IMR-90 (cell line): ENCODE measurements around the gene CLSTN3. TPM values are rescaled to one million over a fixed set of nuclear protein-coding genes. Genes with fewer than 3 reads are reported as not detected.

ENCODE experiments used
- ATAC-seq: fragments of 200-7000 bp; cut with Tn5 transposase; 2 replicates; pipeline ENCODE4 v1.9.1; 2020; ENCODE audit warnings: low read depth, mild to moderate bottlenecking, moderate library complexity
- BruUV-seq: library from RNA; stranded (reverse); fragments of 400-500 nt; replicated peaks from 2 replicates; lab custom pipeline; 2021; lab: Mats Ljungman, UMichigan
- CTCF ChIA-PET: fragments of 300-600 bp; formaldehyde crosslinking; extraction: SDS; loops from one replicate; lab custom pipeline; 2021; ENCODE audit warnings: antibody characterized with exemption; lab: Yijun Ruan, JAX
- POLR2A ChIA-PET: fragments of 300-600 bp; sonication (Branson Sonifier 250); formaldehyde crosslinking; loops from one replicate; lab custom pipeline; 2022; ENCODE audit warnings: antibody characterized with exemption; ENCODE audit not compliant: unreplicated experiment; lab: Charles Lee
- DNase-seq: peaks from one replicate; pipeline ENCODE4 v3.0.0; 2013
- H2AFZ ChIP-seq: replicated peaks from 2 replicates; pipeline ENCODE3; 2013; ENCODE audit warnings: low read length, mild to moderate bottlenecking; ENCODE audit not compliant: poor library complexity
- H2AK5ac ChIP-seq: 2 replicates; pipeline ENCODE4 v1.6.1; 2013; ENCODE audit warnings: low read depth, low read length, inconsistent platforms
- H2AK9ac ChIP-seq: replicated peaks from 2 replicates; pipeline ENCODE3; 2013; ENCODE audit warnings: mild to moderate bottlenecking, low read depth, low read length, moderate library complexity; ENCODE audit not compliant: poor library complexity
- H2BK120ac ChIP-seq: 2 replicates; pipeline ENCODE4 v1.6.1; 2013; ENCODE audit warnings: low read depth, low read length, inconsistent platforms
- H2BK15ac ChIP-seq: 3 replicates; pipeline ENCODE4 v1.6.1; 2013; ENCODE audit warnings: low read depth, low read length, inconsistent platforms
- H2BK20ac ChIP-seq: 2 replicates; pipeline ENCODE4 v1.6.1; 2013; ENCODE audit warnings: low read depth, mild to moderate bottlenecking, inconsistent platforms, low read length, moderate library complexity
- H2BK5ac ChIP-seq: 2 replicates; pipeline ENCODE4 v1.6.1; 2013; ENCODE audit warnings: mild to moderate bottlenecking, low read depth, low read length, inconsistent platforms; ENCODE audit not compliant: poor library complexity, severe bottlenecking
- H3K14ac ChIP-seq: replicated peaks from 2 replicates; pipeline ENCODE4 v1.6.1; 2013; ENCODE audit warnings: low read depth, low read length, inconsistent platforms
- H3K18ac ChIP-seq: 2 replicates; pipeline ENCODE4 v1.6.1; 2013; ENCODE audit warnings: low read depth, low read length, control low read depth
- H3K23ac ChIP-seq: 2 replicates; pipeline ENCODE4 v1.6.1; 2013; ENCODE audit warnings: low read depth, low read length, inconsistent platforms
- H3K27ac ChIP-seq: 2 replicates; pipeline ENCODE4 v1.5.1; 2013; ENCODE audit warnings: mild to moderate bottlenecking, control low read depth, low read length; ENCODE audit not compliant: insufficient read depth
- H3K27me3 ChIP-seq: 2 replicates; pipeline ENCODE4 v1.6.1; 2013; ENCODE audit warnings: low read length; ENCODE audit not compliant: control insufficient read depth, insufficient read depth
- H3K36me3 ChIP-seq: 2 replicates; pipeline ENCODE4 v1.6.1; 2013; ENCODE audit warnings: low read length, mixed read lengths; ENCODE audit not compliant: control insufficient read depth, insufficient read depth
- H3K4ac ChIP-seq: 2 replicates; pipeline ENCODE4 v1.6.1; 2013; ENCODE audit warnings: low read depth, low read length, inconsistent platforms
- H3K4me1 ChIP-seq: 2 replicates; pipeline ENCODE4 v1.6.1; 2013; ENCODE audit warnings: low read length, mixed read lengths; ENCODE audit not compliant: control insufficient read depth, insufficient read depth
- H3K4me2 ChIP-seq: 2 replicates; pipeline ENCODE4 v1.6.1; 2013; ENCODE audit warnings: low read depth, mild to moderate bottlenecking, control low read depth, low read length, moderate library complexity
- H3K4me3 ChIP-seq: 2 replicates; pipeline ENCODE4 v1.5.1; 2013; ENCODE audit warnings: low read depth, mild to moderate bottlenecking, control low read depth, low read length, moderate library complexity; ENCODE audit not compliant: insufficient read depth
- H3K56ac ChIP-seq: 2 replicates; pipeline ENCODE4 v1.6.1; 2013; ENCODE audit warnings: low read length, inconsistent platforms; ENCODE audit not compliant: insufficient read depth; ENCODE audit errors: extremely low read depth
- H3K79me1 ChIP-seq, 2 experiments: 2 replicates each; pipeline ENCODE4 v1.6.1; 2013; ENCODE audit warnings: low read length in 2 of 2, inconsistent platforms in 1 of 2, low read depth in 1 of 2
- H3K9ac ChIP-seq: 2 replicates; pipeline ENCODE4 v1.6.1; 2013; ENCODE audit warnings: low read depth, low read length, control low read depth
- H3K9me1 ChIP-seq: 2 replicates; pipeline ENCODE4 v1.6.1; 2013; ENCODE audit warnings: low read length, inconsistent platforms; ENCODE audit not compliant: insufficient read depth
- H3K9me3 ChIP-seq: 2 replicates; pipeline ENCODE4 v1.6.1; 2013; ENCODE audit warnings: low read length; ENCODE audit not compliant: control insufficient read depth, insufficient read depth
- H4K20me1 ChIP-seq: 2 replicates; pipeline ENCODE4 v1.6.1; 2013; ENCODE audit warnings: low read length, inconsistent platforms; ENCODE audit not compliant: insufficient read depth
- H4K5ac ChIP-seq: 2 replicates; pipeline ENCODE4 v1.6.1; 2013; ENCODE audit warnings: mild to moderate bottlenecking, low read depth, low read length, control low read depth
- H4K8ac ChIP-seq, 2 experiments: 2 replicates each; pipeline ENCODE4 v1.6.1; 2013; ENCODE audit warnings: low read depth in 2 of 2, low read length in 2 of 2, control low read depth in 1 of 2, inconsistent platforms in 1 of 2
- H4K91ac ChIP-seq: 2 replicates; pipeline ENCODE4 v1.6.1; 2013; ENCODE audit warnings: low read depth, low read length, inconsistent platforms; ENCODE audit not compliant: insufficient read depth
- BHLHE40 ChIP-seq: fragments of 150-350 bp; IDR thresholded peaks from 2 replicates; pipeline ENCODE4 v1.6.1; 2016; ENCODE audit warnings: mild to moderate bottlenecking, low read depth, low read length
- CEBPB ChIP-seq: IDR thresholded peaks from 2 replicates; pipeline ENCODE4 v1.6.1; 2012; ENCODE audit warnings: low read depth, low read length, improper control_type of control experiment
- CHD1 ChIP-seq: IDR thresholded peaks from 2 replicates; pipeline ENCODE4 v1.6.1; 2012; ENCODE audit warnings: low read depth, low read length, improper control_type of control experiment
- FOS ChIP-seq: fragments of 150-350 bp; IDR thresholded peaks from 2 replicates; pipeline ENCODE4 v1.6.1; 2016; ENCODE audit warnings: low read depth, low read length
- MAFK ChIP-seq: IDR thresholded peaks from 2 replicates; pipeline ENCODE4 v1.6.1; 2012; ENCODE audit warnings: low read depth, low read length, improper control_type of control experiment
- MAZ ChIP-seq: IDR thresholded peaks from 2 replicates; pipeline ENCODE4 v1.6.1; 2012; ENCODE audit warnings: low read depth, mild to moderate bottlenecking, low read length, improper control_type of control experiment, moderate library complexity, borderline replicate concordance
- MXI1 ChIP-seq: IDR thresholded peaks from 2 replicates; pipeline ENCODE4 v1.6.1; 2012; ENCODE audit warnings: low read depth, mild to moderate bottlenecking, low read length, moderate library complexity, borderline replicate concordance
- NFE2L2 ChIP-seq: fragments of 150-350 bp; IDR thresholded peaks from 2 replicates; pipeline ENCODE4 v1.6.1; 2016; ENCODE audit warnings: low read depth, mild to moderate bottlenecking, low read length
- POLR2A ChIP-seq: IDR thresholded peaks from 2 replicates; pipeline ENCODE4 v1.6.1; 2012; ENCODE audit warnings: mild to moderate bottlenecking, low read depth, low read length
- RAD21 ChIP-seq: IDR thresholded peaks from 2 replicates; pipeline ENCODE4 v1.6.1; 2012; ENCODE audit warnings: low read length, improper control_type of control experiment
- RFX5 ChIP-seq: IDR thresholded peaks from 2 replicates; pipeline ENCODE4 v1.8.0; 2012; ENCODE audit warnings: low read depth, mild to moderate bottlenecking, low read length, moderate library complexity
- SMC3 ChIP-seq: fragments of 150-350 bp; IDR thresholded peaks from 2 replicates; pipeline ENCODE4 v1.6.1; 2016; ENCODE audit warnings: low read depth, mild to moderate bottlenecking, antibody characterized with exemption, low read length, moderate library complexity
- WGBS, 2 experiments: methylation state at CpG; one replicate each; pipeline versions ENCODE4 v1.1.5 to v1.1.7; 2013; ENCODE audit warnings: missing lambda C conversion rate in 2 of 2; ENCODE audit not compliant: insufficient read length in 1 of 2; ENCODE audit errors: extremely low coverage in 2 of 2; 5-methylcytosine and 5-hydroxymethylcytosine counted together
- dilution Hi-C: fragments of 300-500 bp; cut with HindIII; formaldehyde crosslinking; loops from one replicate; pipeline ENCODE4 v1.14.3; 2018; ENCODE audit warnings: low sequenced_read_pairs; ENCODE audit not compliant: unreplicated experiment
- in situ Hi-C: fragments of 300-500 bp; cut with MboI; formaldehyde crosslinking; loops from 3 replicates; pipeline ENCODE4 v1.14.3; 2019; ENCODE audit warnings: low sequenced_read_pairs, inconsistent platforms, mixed read lengths
- intact Hi-C: fragments of 100-400 bp; cut with micrococcal nuclease; formaldehyde crosslinking; loops from 2 replicates; pipeline ENCODE4 v1.10.0; 2022
- polyA plus RNA-seq, 3 experiments: library from polyadenylated mRNA; depleted of rRNA; stranded (reverse); fragments of >200 nt; gene quantifications; 2 replicates each; pipeline ENCODE4 v1.2.3, GENCODE V29; 2012; ENCODE audit warnings: low replicate concordance in 1 of 3
- total RNA-seq: library from RNA; depleted of rRNA; stranded (reverse); fragments of >200 nt; gene quantifications from 2 replicates; pipeline ENCODE4 v1.2.3, GENCODE V29; 2012
- TF ChIP-seq, protein P1 (sequence below): fragments of 150-350 bp; IDR thresholded peaks from 2 replicates; pipeline ENCODE4 v1.6.1; 2017; ENCODE audit warnings: mild to moderate bottlenecking, antibody characterized with exemption, low read length, low read depth
- TF ChIP-seq, protein P2 (sequence below): fragments of 150-350 bp; IDR thresholded peaks from 2 replicates; pipeline ENCODE4 v1.6.1; 2016; ENCODE audit warnings: low read depth, mild to moderate bottlenecking, low read length, moderate library complexity, borderline replicate concordance
- TF ChIP-seq, protein P3 (sequence below): conservative IDR thresholded peaks from 2 replicates; pipeline ENCODE4 v1.5.1; 2012; ENCODE audit warnings: mild to moderate bottlenecking, low read depth, low read length, improper control_type of control experiment

Gene CLSTN3
- total and polyA plus RNA-seq, 2 of the 4 experiments (the other 2 are of a cell fraction), result 4.1 to 16.4 TPM

DNA sequence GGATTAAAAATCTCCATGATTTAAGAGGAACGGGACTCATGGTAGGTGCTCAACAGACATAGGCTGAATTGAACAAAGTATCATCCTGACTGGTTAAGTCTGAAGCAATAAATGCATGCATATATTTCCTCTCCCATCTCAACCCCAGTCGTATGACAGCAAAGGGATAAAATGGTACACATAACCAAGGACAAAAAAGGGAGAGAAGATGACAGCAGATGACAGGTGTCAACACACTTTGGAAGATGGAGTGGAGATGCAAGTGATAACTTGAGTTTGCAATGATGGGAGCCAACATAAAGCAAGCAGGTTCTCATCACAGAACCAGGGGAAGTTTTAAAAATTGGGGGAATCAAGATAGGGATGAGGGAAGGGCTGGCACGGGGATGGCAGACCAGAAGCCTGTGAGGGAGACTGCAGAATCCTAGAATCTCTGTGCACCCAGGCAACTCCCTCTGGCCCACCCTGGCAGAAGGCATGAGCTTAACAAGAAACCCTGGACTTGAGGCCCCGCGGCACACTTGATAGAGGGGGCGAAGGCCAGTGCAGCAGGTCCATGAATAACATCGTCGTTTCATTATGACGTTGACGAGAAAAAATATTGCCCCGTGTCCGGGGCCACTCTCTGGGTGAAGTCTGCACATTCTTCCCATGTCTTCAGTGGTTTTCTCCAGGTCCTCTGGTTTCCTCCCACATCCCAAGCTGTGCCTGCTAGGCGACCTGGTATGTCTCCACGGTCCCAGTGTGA lies 26.2 kb upstream of the CLSTN3 start:
- H3K56ac ChIP-seq, result no peak overlapping the region
- in situ Hi-C loops (no loop called here), intact Hi-C loops (no loop called here), dilution Hi-C loops (no loop called here)
- H3K4me1 ChIP-seq, result peaks cover 4% of the 10 kb centered on the region; the same call in 1 of the 2 replicates
- H3K4ac ChIP-seq, result no peak overlapping the region
- DNase-seq, result no peak
- POLR2A ChIA-PET, result no interaction called here
- CTCF ChIA-PET, result interaction anchor here (1.1 kb wide), 1 partner anchor 9 kb away, joined by 9 read pairs; no protein-coding TSS in a partner anchor
- no peaks in the 10 kb centered on the region for H3K27me3 ChIP-seq
- H2BK5ac ChIP-seq, result no peak overlapping the region
- H3K4me2 ChIP-seq, result no peak overlapping the region
- peaks cover 10% of the 10 kb centered on the region; the same call in 1 of the 2 replicates for H3K9me1 ChIP-seq
- H2AK9ac ChIP-seq, result no peak overlapping the region
- H2BK15ac ChIP-seq, result no peak overlapping the region
- no peak overlapping the region for H4K5ac ChIP-seq
- H3K9me3 ChIP-seq, result no peaks in the 10 kb centered on the region
- no peak overlapping the region for H3K23ac ChIP-seq
- BruUV-seq, result no TSS peak
- no peak overlapping the region for H3K4me3 ChIP-seq
- WGBS, 2 experiments, result 98% methylated on average over 9 of the region's 14 CpGs; no CpG with 5 or more reads in 1 of the 2 experiments
- no peak overlapping the region for H2BK120ac ChIP-seq
- H2AK5ac ChIP-seq, result no peak overlapping the region
- no peak overlapping the region for H3K27ac ChIP-seq
- no peak overlapping the region for H2AFZ ChIP-seq
- peaks cover 20 to 43% of the 10 kb centered on the region in 2 experiments for H3K79me1 ChIP-seq
- no peak overlapping the region for H2BK20ac ChIP-seq
- no peak for ATAC-seq
- no peak overlapping the region for H3K14ac ChIP-seq
- peaks cover 24% of the 10 kb centered on the region for H3K36me3 ChIP-seq
- H4K20me1 ChIP-seq, result peaks cover 4% of the 10 kb centered on the region
- H4K8ac ChIP-seq, result no peak overlapping the region
- no peak overlapping the region for H3K9ac ChIP-seq
- no peak overlapping the region for H3K18ac ChIP-seq
- no peak overlapping the region for H4K91ac ChIP-seq
- TF ChIP-seq, protein P1, sequence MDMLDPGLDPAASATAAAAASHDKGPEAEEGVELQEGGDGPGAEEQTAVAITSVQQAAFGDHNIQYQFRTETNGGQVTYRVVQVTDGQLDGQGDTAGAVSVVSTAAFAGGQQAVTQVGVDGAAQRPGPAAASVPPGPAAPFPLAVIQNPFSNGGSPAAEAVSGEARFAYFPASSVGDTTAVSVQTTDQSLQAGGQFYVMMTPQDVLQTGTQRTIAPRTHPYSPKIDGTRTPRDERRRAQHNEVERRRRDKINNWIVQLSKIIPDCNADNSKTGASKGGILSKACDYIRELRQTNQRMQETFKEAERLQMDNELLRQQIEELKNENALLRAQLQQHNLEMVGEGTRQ, result no peak
- TF ChIP-seq CHD1 (no peak), NFE2L2 (no peak), MAZ (no peak), FOS (no peak), MAFK (no peak), MXI1 (no peak), POLR2A (no peak), SMC3 (no peak), BHLHE40 (no peak), CEBPB (no peak), RFX5 (no peak), RAD21 (no peak)
- TF ChIP-seq, protein P2, sequence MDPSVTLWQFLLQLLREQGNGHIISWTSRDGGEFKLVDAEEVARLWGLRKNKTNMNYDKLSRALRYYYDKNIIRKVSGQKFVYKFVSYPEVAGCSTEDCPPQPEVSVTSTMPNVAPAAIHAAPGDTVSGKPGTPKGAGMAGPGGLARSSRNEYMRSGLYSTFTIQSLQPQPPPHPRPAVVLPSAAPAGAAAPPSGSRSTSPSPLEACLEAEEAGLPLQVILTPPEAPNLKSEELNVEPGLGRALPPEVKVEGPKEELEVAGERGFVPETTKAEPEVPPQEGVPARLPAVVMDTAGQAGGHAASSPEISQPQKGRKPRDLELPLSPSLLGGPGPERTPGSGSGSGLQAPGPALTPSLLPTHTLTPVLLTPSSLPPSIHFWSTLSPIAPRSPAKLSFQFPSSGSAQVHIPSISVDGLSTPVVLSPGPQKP, result no peak
- TF ChIP-seq, protein P3, sequence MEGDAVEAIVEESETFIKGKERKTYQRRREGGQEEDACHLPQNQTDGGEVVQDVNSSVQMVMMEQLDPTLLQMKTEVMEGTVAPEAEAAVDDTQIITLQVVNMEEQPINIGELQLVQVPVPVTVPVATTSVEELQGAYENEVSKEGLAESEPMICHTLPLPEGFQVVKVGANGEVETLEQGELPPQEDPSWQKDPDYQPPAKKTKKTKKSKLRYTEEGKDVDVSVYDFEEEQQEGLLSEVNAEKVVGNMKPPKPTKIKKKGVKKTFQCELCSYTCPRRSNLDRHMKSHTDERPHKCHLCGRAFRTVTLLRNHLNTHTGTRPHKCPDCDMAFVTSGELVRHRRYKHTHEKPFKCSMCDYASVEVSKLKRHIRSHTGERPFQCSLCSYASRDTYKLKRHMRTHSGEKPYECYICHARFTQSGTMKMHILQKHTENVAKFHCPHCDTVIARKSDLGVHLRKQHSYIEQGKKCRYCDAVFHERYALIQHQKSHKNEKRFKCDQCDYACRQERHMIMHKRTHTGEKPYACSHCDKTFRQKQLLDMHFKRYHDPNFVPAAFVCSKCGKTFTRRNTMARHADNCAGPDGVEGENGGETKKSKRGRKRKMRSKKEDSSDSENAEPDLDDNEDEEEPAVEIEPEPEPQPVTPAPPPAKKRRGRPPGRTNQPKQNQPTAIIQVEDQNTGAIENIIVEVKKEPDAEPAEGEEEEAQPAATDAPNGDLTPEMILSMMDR, result no peak
